Activated T-cell treated with anti-CD3 and anti-CD28 coated beads, Interleukin-2, amount 50 U/mL, for 48 hours (primary cell): ENCODE measurements around the gene SUCLG2.

Source experiments
- DNase-seq, 2 experiments: peaks; one replicate each; pipeline ENCODE4 v3.0.0-alpha.2; 2020

SUCLG2 gene

DNA sequence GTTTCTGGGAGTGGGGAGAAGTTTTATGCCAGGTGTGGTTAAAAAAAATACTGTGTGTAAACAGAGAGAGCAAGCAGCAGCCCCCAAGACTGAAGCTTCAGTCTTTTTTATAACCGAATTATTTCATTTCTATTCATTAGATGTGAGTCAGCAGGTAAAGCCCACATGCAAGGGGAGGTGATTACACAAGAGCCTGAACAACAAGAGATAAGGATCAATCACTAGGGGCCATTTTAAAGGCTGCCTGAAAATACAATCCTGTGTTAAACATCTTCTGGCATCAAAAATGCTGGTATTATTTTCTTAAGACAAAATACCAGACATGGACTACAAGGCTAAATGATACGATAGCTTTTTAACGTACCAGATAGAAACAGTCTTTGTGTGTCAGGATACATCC, 217.3 kb downstream of the SUCLG2 start:
- DNase-seq: no peak

DNA sequence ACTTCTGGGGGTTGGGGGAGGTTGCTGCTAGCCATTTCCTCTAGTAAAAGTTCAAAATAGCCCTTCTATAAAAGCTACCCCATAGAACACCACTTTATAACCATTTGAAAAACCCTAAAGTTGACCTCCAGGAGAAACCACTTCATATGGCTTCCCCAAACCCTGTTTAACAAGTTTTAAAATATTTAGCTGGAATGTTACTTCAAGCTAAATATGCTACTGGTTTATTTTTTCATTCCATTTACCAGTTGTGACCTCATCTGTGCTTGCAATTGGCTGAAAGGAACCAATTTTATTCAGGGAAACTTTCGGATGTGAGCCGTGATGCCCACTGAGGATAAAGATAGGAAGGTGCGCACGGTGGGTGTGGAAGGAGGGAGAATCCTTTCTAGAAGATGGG, 221.3 kb downstream of the SUCLG2 start:
- DNase-seq: no peak

- no peak for DNase-seq
These were observed 222.5 kb downstream of the SUCLG2 start for GRCh38 chr3:67431887-67432286.

GRCh38 chr3:67423722-67424121, 230.7 kb downstream of the SUCLG2 start:
- DNase-seq: no peak

GRCh38 chr3:67421912-67422311, 232.5 kb downstream of the SUCLG2 start:
- DNase-seq: no peak

- no peak for DNase-seq
These were observed 234.6 kb downstream of the SUCLG2 start for GRCh38 chr3:67419779-67420178.

DNA sequence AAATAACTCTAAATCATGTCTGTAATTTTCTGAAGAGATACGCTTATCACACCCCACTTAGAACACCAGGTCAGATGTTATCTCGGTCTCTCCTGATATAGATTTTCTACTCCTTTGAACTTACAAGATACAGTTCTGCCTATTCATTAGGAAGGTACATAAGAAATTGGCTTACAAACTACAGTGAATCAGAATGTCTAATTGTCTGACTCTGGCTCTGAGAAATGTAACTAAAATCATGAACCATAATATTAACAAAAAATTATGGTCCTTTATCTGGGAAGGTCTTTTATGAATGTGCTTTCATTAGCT, 235.2 kb downstream of the SUCLG2 start:
- DNase-seq: no peak

DNA sequence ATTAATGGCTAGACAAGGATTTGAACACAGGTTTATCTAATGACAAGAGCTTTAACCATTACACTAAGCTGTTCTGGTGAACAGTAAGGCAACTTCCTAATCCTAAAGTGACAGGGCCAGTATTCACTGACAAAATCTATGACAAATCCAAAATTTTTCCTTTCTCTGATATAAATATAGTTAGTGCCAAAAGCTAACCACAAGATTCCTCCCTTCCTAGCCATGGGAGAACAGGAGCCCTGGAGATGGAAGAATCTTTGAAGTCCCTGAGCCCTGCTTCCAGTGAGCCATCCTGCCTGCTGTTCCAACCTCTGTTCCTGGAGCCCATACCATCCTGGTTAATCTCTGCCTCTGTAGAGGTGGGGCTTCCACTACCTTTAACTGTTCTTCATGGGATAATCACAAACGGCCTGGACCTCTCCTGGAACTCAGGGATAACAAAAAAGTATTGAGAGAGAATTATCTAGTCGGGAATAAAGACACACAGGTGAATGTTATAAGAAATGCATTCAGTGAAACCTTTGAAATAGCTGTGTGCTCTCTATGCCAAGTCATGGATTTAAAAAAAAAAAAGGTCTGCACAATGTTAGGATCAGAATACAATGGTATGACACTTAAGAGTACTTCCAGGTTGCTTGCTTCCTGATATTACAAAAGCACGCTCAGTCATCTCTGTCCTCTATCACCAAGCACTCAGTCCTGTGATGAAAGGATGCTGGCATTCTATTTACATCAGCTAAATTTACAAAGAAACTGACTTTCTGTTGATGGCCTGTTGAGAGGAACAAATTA, 235.8 kb downstream of the SUCLG2 start:
- DNase-seq: no peak

DNA sequence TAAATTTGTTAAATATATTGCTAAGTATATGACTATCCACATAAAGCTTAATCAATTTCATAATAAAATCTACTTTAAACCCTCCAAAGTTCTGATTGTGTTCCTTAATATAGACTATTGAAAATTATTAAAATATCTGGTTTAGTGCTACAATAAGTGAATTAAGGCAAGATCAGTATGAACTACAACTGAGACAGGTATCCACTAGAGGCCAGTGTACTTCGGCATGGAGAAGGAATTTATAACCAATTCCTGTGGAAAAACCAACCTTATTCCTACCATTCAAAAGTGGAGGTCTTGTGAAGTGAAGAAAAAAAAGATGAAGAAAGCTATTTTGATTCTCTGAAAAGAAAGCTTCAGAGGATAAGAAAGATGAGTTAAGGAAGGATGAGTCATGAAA, 237.7 kb downstream of the SUCLG2 start:
- no peak for DNase-seq

- DNase-seq: no peak
These were observed 238.9 kb downstream of the SUCLG2 start for GRCh38 chr3:67415511-67415910.

GRCh38 chr3:67414740-67415139, 239.7 kb downstream of the SUCLG2 start:
- no peak for DNase-seq

GRCh38 chr3:67405193-67405592, 249.2 kb downstream of the SUCLG2 start:
- DNase-seq: no peak

- no peak for DNase-seq
These were observed 251.5 kb downstream of the SUCLG2 start for GRCh38 chr3:67402873-67403272.

- no peak for DNase-seq
These were observed 252.5 kb downstream of the SUCLG2 start for GRCh38 chr3:67401921-67402320.

GRCh38 chr3:67400476-67400875, 253.9 kb downstream of the SUCLG2 start:
- no peak for DNase-seq

- DNase-seq: no peak
These were observed 265.2 kb downstream of the SUCLG2 start for GRCh38 chr3:67389176-67389575.

DNA sequence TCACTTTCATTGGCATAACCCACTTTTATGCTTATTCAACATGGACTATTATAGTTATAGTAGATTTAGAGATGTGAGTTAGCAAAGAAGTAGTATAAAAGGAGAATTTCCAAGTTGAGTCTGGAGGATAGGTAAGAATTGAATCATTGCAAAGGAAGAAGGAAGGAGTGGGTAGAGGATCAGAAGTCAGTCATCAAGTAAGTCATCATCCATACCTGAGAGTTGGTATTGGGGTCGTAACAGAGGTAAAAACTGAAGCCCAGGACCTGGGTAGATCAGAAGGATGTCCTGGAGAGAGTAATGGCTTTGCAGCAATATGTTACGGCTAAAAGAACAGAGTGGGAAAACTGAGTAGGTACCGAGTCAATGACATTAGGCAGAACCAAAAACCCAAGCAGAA, 265.7 kb downstream of the SUCLG2 start:
- no peak for DNase-seq

GRCh38 chr3:67386451-67386850, 268.0 kb downstream of the SUCLG2 start:
- DNase-seq: no peak

GRCh38 chr3:67384760-67385397, 269.5 kb downstream of the SUCLG2 start:
- DNase-seq: peak; percentile 52 to 57

DNA sequence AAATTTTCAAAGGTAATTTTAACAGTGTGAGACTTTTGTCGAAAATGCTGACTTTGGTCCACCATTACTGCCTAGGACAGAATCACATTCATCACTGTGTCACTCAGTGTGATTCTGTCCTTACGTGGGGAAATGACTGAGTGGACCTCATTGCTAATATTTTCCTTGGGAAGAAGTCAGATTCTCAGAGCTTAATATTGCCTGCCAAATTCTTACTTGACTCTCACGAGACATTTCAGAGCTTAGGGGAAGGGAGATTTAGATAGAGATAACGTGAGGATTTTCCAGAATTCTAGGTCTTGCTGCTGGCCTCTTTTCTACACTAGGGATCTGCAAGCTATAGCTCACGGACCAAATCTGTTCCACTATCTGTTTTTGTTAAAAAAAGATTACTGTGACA, 270.4 kb downstream of the SUCLG2 start:
- no peak for DNase-seq

GRCh38 chr3:67383379-67383778, 271.0 kb downstream of the SUCLG2 start:
- no peak for DNase-seq

DNA sequence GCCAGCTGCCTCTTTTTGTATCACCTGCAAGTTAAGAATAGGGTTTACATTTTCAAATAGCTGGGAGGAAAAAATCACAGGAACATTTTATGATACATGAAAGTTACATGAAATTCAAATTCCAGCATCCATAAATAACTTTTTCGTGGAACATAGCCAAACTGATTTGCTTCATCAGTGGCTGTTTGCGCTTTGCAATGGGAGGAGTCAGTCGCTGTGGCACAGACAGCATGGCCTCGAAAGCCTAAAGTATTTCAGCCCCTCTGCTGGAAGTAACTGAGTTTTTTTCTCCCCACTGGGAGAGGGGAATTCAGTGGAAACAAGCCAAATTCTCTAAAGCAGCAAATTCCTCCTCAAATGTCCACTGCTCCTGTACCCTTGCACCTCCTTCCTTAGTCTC, 271.9 kb downstream of the SUCLG2 start:
- no peak for DNase-seq

DNA sequence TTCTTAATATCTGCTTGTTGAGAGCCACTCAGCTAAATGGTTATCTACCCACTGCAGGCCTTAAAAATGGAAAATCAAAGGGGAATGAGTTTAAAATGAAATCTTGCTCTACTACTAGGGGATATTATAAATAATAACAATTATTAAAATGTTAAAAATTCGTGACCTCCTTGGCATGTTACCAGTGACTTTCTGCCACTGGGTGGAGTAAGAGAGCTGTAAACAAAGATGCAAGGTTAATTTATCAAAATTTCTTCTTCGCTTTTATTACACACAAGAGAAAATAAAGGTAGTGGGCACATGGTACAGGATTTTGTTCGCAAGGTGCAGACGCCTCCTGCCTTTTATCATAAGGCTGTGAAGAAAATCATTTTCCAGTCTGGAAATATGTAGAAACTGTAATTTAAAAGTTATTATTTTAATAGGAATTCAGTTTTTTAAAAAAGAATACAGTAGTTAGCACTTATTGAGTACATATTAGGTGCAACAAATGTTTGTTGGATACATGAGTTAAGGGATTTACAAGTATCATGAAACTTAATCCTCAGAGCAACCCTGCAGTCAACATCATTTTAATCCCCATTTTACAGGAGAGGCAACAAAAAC, 272.6 kb downstream of the SUCLG2 start:
- no peak for DNase-seq

DNA sequence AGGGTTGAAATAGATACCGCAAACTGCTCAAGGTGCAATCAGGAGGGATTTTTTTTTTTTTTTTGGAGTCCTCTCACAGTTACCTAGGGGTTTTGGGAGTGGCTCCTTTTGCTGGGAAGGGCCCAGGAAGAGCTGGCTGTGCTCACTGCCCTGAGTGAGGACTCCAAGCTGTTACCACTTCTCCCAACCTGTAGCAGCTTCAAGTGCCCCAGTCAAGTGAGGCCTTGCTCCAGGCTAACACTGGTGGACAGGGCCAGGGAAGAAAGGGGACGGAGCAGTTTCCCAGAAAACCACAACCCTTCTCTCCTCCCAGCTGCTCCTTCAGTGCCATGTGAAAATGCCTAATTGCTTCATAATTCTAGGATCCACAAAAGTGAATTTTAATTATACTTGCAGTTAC, 274.3 kb downstream of the SUCLG2 start:
- DNase-seq: no peak

DNA sequence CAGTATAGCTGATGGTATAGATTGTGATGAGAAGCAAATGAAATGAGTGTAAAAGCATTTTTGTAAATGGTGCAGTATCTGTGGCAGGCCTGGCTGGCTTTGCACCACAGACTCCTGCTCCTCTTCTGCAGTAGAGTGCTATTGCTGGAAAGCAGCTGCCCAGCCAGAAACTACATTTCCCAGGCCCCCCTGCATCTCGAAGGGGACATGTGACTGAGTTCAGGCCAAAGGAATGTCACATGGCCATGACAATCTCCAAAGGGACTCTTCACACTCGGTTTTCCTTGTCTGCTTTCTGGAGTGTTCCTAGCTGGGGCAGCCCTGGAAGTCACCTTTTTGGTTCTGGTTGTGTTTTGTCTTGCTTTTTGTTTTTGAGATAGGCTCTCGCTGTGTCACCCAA, 277.1 kb downstream of the SUCLG2 start:
- DNase-seq: no peak
